SK-N-SH (cell line): ENCODE data around the gene NPY1R. TPM values are rescaled to one million over a fixed set of nuclear protein-coding genes. Genes with fewer than 3 reads are reported as not detected.

Source experiments
- CTCF ChIA-PET: fragments of 300-600, 350-600 bp; formaldehyde crosslinking; extraction: SDS; loops from one replicate; lab custom pipeline; 2021; lab: Yijun Ruan, JAX
- POLR2A ChIA-PET: fragments of 350-600 bp; sonication (Branson Sonifier 250); formaldehyde crosslinking; extraction: SDS; loops from one replicate; lab custom pipeline; 2020; ENCODE audit warnings: antibody characterized with exemption, inconsistent platforms; lab: Yijun Ruan, JAX
- DNase-seq: peaks from one replicate; pipeline ENCODE4 v3.0.0; 2012
- H2AFZ ChIP-seq: fragments of 200-600 bp; sonication (generic); 2 replicates; pipeline ENCODE4 v1.8.1; 2016; ENCODE audit warnings: antibody characterized with exemption, mild to moderate bottlenecking, low read depth
- H3F3A ChIP-seq: fragments of 200-600 bp; sonication (generic); replicated peaks from 2 replicates; pipeline ENCODE3; 2016; ENCODE audit warnings: antibody characterized with exemption, mild to moderate bottlenecking; ENCODE audit not compliant: insufficient read depth
- H3K27ac ChIP-seq, 2 experiments: fragments of 200-500 bp in 1 of 2; fragments of 200-600 bp in 1 of 2; sonication (Bioruptor generic) in 1 of 2; sonication (generic), shearing (Covaris generic) in 1 of 2; 2 replicates each; pipeline versions ENCODE4 v1.5.1 to v1.6.1; 2014 to 2016; ENCODE audit warnings: low read depth in 2 of 2, inconsistent platforms in 1 of 2, low read length in 1 of 2, mild to moderate bottlenecking in 1 of 2, mixed read lengths in 1 of 2
- H3K27me3 ChIP-seq: fragments of 200-600 bp; sonication (generic), shearing (Covaris generic); 2 replicates; pipeline ENCODE4 v1.6.1; 2016; ENCODE audit warnings: mixed run types; ENCODE audit not compliant: insufficient read depth
- H3K36me3 ChIP-seq, 2 experiments: fragments of 200-500 bp in 1 of 2; fragments of 200-600 bp in 1 of 2; sonication (Bioruptor generic) in 1 of 2; sonication (generic) in 1 of 2; replicated peaks in 1 of 2; 2 replicates each; pipeline versions ENCODE3 to v1.5.1; 2014 to 2016; ENCODE audit warnings: low read length in 1 of 2, mild to moderate bottlenecking in 1 of 2; ENCODE audit not compliant: insufficient read depth in 2 of 2, control insufficient read depth in 1 of 2
- H3K4me1 ChIP-seq, 2 experiments: fragments of 200-500 bp in 1 of 2; fragments of 200-600 bp in 1 of 2; sonication (Bioruptor generic) in 1 of 2; sonication (generic), shearing (Covaris generic) in 1 of 2; 2 replicates each; pipeline versions ENCODE4 v1.5.1 to v1.6.1; 2014 to 2016; ENCODE audit warnings: low read depth in 1 of 2, low read length in 1 of 2, mixed run types in 1 of 2; ENCODE audit not compliant: insufficient read depth in 2 of 2, control insufficient read depth in 1 of 2
- H3K4me2 ChIP-seq: fragments of 200-600 bp; sonication (generic), shearing (Covaris generic); 2 replicates; pipeline ENCODE4 v1.6.1; 2017; ENCODE audit warnings: mixed run types
- H3K4me3 ChIP-seq, 2 experiments: fragments of 200-500 bp in 1 of 2; fragments of 200-600 bp in 1 of 2; sonication (Bioruptor generic) in 1 of 2; sonication (generic), shearing (Covaris generic) in 1 of 2; 2 replicates each; pipeline versions ENCODE4 v1.5.1 to v1.8.1; 2014 to 2016; ENCODE audit warnings: low read depth in 2 of 2, inconsistent platforms in 1 of 2, low read length in 1 of 2, mild to moderate bottlenecking in 1 of 2, mixed read lengths in 1 of 2, moderate library complexity in 1 of 2
- H3K79me2 ChIP-seq: fragments of 200-600 bp; sonication (generic); 2 replicates; pipeline ENCODE4 v1.8.1; 2017; ENCODE audit warnings: mild to moderate bottlenecking; ENCODE audit not compliant: insufficient read depth
- H3K9ac ChIP-seq: fragments of 200-600 bp; sonication (generic); 2 replicates; pipeline ENCODE4 v1.6.1; 2017; ENCODE audit warnings: mixed run types
- H3K9me2 ChIP-seq: fragments of 200-600 bp; sonication (generic); 2 replicates; pipeline ENCODE4 v1.6.1; 2017; ENCODE audit warnings: mixed run types
- H3K9me3 ChIP-seq: fragments of 200-600 bp; sonication (generic); 2 replicates; pipeline ENCODE4 v1.6.1; 2017; ENCODE audit warnings: mixed run types, mild to moderate bottlenecking, moderate library complexity
- H4K20me1 ChIP-seq: fragments of 200-600 bp; sonication (generic); 2 replicates; pipeline ENCODE4 v1.6.1; 2017; ENCODE audit warnings: mild to moderate bottlenecking, mixed run types; ENCODE audit not compliant: insufficient read depth
- EP300 ChIP-seq, 2 experiments: IDR thresholded peaks; 2 replicates each; pipeline versions ENCODE4 v1.4.0 to v1.6.1; 2012; ENCODE audit warnings: borderline replicate concordance in 1 of 2, low read depth in 1 of 2, low read length in 1 of 2
- EZH2phosphoT487 ChIP-seq: fragments of 200-600 bp; sonication (generic); IDR thresholded peaks from 2 replicates; pipeline ENCODE4 v1.6.1; 2017; ENCODE audit warnings: low read depth, mixed run types, mild to moderate bottlenecking, antibody characterized with exemption, moderate library complexity, borderline replicate concordance
- FOSL2 ChIP-seq: IDR thresholded peaks from 2 replicates; pipeline ENCODE4 v1.4.0; 2012; ENCODE audit warnings: low read depth, mild to moderate bottlenecking, moderate library complexity, borderline replicate concordance
- FOXJ3 ChIP-seq: sonication (generic); formaldehyde crosslinking; IDR thresholded peaks from 2 replicates; pipeline ENCODE4 v1.5.1; 2020; ENCODE audit warnings: mild to moderate bottlenecking, missing genetic modification reagents
- FOXM1 ChIP-seq: IDR thresholded peaks from 2 replicates; pipeline ENCODE4 v1.4.0; 2012; ENCODE audit warnings: low read depth, mild to moderate bottlenecking
- GABPA ChIP-seq: IDR thresholded peaks from 2 replicates; pipeline ENCODE4 v1.4.0; 2012; ENCODE audit warnings: low read depth, mild to moderate bottlenecking
- MEF2A ChIP-seq: IDR thresholded peaks from 2 replicates; pipeline ENCODE4 v1.4.0; 2012; ENCODE audit warnings: low read depth, borderline replicate concordance
- NRF1 ChIP-seq: IDR thresholded peaks from 2 replicates; pipeline ENCODE4 v1.6.1; 2012; ENCODE audit warnings: low read depth, mild to moderate bottlenecking, low read length
- POLR2AphosphoS5 ChIP-seq: IDR thresholded peaks from 2 replicates; pipeline ENCODE4 v1.6.1; 2012; ENCODE audit warnings: low read depth, low read length
- RCOR1 ChIP-seq: fragments of 150-350 bp; IDR thresholded peaks from 2 replicates; pipeline ENCODE4 v1.6.1; 2017; ENCODE audit warnings: antibody characterized with exemption, low read length
- SMC3 ChIP-seq: IDR thresholded peaks from 2 replicates; pipeline ENCODE4 v1.6.1; 2012; ENCODE audit warnings: low read depth, low read length, improper control_type of control experiment
- TCF12 ChIP-seq: IDR thresholded peaks from 2 replicates; pipeline ENCODE4 v1.4.0; 2012
- YY1 ChIP-seq: IDR thresholded peaks from 2 replicates; pipeline ENCODE4 v1.4.0; 2012; ENCODE audit warnings: low read depth, mild to moderate bottlenecking
- WGBS: methylation state at CpG from one replicate; pipeline ENCODE4 v1.1.6; 2017; ENCODE audit warnings: low lambda C conversion rate; 5-methylcytosine and 5-hydroxymethylcytosine counted together
- polyA plus RNA-seq, 3 experiments: library from polyadenylated mRNA; depleted of rRNA; stranded (reverse); fragments of >200 nt; gene quantifications; 2 replicates each; pipeline ENCODE4 v1.2.3, GENCODE V29; 2012
- TF ChIP-seq, protein P1 (sequence below): fragments of 150-350 bp; IDR thresholded peaks from 2 replicates; pipeline ENCODE4 v1.6.1; 2016; ENCODE audit warnings: mild to moderate bottlenecking, low read depth, low read length
- TF ChIP-seq, protein P2 (sequence below): fragments of 200-600 bp; sonication (generic); IDR thresholded peaks from 2 replicates; pipeline ENCODE4 v1.6.1; 2017; ENCODE audit warnings: antibody characterized with exemption, mild to moderate bottlenecking, moderate library complexity
- TF ChIP-seq, protein P3 (sequence below): IDR thresholded peaks from 2 replicates; pipeline ENCODE4 v1.4.0; 2012; ENCODE audit warnings: low read depth
- TF ChIP-seq, protein P4 (sequence below): fragments of 150-350 bp; IDR thresholded peaks from 2 replicates; pipeline ENCODE4 v1.6.1; 2017; ENCODE audit warnings: antibody characterized with exemption, low read length, low read depth, borderline replicate concordance
- TF ChIP-seq, protein P5 (sequence below): IDR thresholded peaks from 2 replicates; pipeline ENCODE4; 2012

Gene NPY1R
- polyA plus RNA-seq, 1 of the 3 experiments (the other 2 are of a cell fraction), result not detected

DNA sequence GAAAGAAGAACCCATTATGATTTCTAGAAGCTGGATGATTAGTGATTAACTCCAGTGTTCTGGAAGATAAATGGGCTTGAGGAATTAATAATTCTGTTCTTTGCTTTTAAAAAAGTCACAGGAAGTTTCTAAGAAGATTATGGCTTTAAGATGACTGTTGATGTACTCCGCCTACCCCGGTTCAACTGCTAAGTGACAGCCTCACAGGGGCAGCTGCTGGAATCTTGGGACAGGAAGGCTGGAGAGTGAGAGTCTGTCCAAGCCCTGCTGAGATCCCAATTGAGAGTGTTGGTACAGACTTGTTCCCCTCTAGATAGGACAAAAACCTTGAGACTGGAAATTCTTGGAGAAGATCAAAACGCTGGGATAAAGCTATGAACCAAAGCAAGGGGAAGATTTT lies 37.3 kb downstream of the NPY1R start (continued):
- TF ChIP-seq, protein P1, sequence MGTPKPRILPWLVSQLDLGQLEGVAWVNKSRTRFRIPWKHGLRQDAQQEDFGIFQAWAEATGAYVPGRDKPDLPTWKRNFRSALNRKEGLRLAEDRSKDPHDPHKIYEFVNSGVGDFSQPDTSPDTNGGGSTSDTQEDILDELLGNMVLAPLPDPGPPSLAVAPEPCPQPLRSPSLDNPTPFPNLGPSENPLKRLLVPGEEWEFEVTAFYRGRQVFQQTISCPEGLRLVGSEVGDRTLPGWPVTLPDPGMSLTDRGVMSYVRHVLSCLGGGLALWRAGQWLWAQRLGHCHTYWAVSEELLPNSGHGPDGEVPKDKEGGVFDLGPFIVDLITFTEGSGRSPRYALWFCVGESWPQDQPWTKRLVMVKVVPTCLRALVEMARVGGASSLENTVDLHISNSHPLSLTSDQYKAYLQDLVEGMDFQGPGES, result no peak
- TF ChIP-seq GABPA (no peak), EP300 (IDR thresholded peaks at IDR 0.05; ENCODE audit: borderline replicate concordance in 1 of 2, low read depth in 1 of 2, low read length in 1 of 2) (no peak), POLR2AphosphoS5 (no peak), MEF2A (no peak), NRF1 (no peak), SMC3 (no peak), EZH2phosphoT487 (no peak)
- TF ChIP-seq, protein P2, sequence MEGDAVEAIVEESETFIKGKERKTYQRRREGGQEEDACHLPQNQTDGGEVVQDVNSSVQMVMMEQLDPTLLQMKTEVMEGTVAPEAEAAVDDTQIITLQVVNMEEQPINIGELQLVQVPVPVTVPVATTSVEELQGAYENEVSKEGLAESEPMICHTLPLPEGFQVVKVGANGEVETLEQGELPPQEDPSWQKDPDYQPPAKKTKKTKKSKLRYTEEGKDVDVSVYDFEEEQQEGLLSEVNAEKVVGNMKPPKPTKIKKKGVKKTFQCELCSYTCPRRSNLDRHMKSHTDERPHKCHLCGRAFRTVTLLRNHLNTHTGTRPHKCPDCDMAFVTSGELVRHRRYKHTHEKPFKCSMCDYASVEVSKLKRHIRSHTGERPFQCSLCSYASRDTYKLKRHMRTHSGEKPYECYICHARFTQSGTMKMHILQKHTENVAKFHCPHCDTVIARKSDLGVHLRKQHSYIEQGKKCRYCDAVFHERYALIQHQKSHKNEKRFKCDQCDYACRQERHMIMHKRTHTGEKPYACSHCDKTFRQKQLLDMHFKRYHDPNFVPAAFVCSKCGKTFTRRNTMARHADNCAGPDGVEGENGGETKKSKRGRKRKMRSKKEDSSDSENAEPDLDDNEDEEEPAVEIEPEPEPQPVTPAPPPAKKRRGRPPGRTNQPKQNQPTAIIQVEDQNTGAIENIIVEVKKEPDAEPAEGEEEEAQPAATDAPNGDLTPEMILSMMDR, result no peak

DNA sequence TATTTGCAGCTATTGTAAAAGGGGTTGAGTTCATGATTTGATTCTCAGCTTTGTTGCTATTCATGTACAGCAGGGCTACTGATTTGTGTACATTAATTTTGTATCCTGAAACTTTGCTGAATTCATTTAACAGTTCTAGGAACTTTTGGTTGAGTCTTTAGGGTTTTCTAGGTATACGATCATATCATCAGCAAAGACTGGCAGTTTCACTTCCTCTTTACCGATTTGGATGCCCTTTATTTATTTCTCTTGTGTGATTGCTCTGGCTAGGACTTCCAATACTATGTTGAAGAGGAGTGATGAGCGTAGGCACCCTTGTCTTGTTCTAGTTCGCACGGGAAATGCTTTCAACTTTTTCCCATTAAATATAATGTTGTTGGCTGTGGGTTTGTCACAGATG lies 48.1 kb downstream of the NPY1R start:
- Histone ChIP-seq H3K4me2 (no peak overlapping the region), H3K4me3 (no peak overlapping the region), H3F3A (no peaks in the 10 kb centered on the region), H3K79me2 (no peaks in the 10 kb centered on the region), H3K4me1 (no peaks in the 10 kb centered on the region), H3K27me3 (no peaks in the 10 kb centered on the region), H3K9me2 (no peaks in the 10 kb centered on the region), H3K9ac (no peak overlapping the region), H2AFZ (no peak overlapping the region), H3K36me3 (no peaks in the 10 kb centered on the region), H3K27ac (no peak overlapping the region), H3K9me3 (no peaks in the 10 kb centered on the region), H4K20me1 (no peaks in the 10 kb centered on the region)
- WGBS, result 7% methylated on average over 5 of the region's 5 CpGs
- ChIA-PET POLR2A (no interaction called here), CTCF (no interaction called here)
- no peak for TF ChIP-seq EP300 (IDR thresholded peaks at IDR 0.05; ENCODE audit: borderline replicate concordance in 1 of 2, low read depth in 1 of 2, low read length in 1 of 2)
- no peak for TF ChIP-seq FOXJ3 (CRISPR knock-in tag)
- no peak for DNase-seq

DNA sequence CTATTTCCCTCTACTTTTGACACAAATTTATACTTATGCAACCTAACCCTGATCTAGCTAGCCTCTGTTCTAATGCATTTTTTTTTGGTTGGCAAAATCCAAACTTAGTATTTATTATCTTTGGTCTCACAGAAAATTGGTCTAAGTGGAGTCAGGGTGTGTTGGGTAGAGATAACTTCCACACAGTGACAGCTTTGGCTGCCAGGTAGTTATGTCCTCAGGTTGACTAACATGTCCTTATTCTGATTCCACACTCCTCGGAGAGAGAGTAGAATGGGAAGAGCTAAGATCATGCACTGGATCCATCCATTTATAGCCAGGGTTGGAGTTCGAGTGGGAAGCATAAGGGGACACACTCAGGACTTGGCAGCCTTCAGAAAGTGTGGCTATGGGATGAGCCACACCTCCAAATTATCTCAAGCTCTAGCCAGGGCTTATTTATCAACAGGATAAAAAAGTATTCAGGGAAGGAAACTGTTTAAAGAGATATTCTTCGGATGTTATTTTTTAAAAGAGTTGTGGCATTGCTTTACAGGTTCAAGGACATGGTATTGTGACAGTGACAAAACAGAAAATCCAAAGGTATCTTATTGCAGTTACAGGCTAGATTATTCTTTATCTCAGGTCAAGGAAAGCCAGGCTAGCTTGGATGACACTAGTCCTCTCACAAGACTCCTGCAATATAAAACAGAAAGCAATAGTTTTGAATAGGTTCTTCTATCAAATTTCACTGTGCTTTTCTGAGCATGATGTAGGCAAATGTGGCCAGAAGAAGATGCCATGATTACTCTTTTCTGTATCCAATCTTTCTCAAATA lies 51.5 kb downstream of the NPY1R start:
- Histone ChIP-seq H3K79me2 (no peaks in the 10 kb centered on the region), H3K27me3 (no peaks in the 10 kb centered on the region), H3K4me3 (no peak overlapping the region), H3K27ac (no peak overlapping the region), H3K9me3 (no peaks in the 10 kb centered on the region), H3K36me3 (no peaks in the 10 kb centered on the region), H2AFZ (no peak overlapping the region), H3K4me1 (no peaks in the 10 kb centered on the region), H3K9ac (no peak overlapping the region), H3K9me2 (no peaks in the 10 kb centered on the region), H4K20me1 (no peaks in the 10 kb centered on the region), H3F3A (no peaks in the 10 kb centered on the region), H3K4me2 (no peak overlapping the region)
- CTCF ChIA-PET, result no interaction called here
- 0% methylated on average over 2 of the region's 3 CpGs for WGBS
- no peak for DNase-seq
- no peak for TF ChIP-seq FOSL2
- TF ChIP-seq FOXM1, result no peak
- TF ChIP-seq, protein P3, sequence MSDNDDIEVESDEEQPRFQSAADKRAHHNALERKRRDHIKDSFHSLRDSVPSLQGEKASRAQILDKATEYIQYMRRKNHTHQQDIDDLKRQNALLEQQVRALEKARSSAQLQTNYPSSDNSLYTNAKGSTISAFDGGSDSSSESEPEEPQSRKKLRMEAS, result no peak
- TF ChIP-seq, protein P4, sequence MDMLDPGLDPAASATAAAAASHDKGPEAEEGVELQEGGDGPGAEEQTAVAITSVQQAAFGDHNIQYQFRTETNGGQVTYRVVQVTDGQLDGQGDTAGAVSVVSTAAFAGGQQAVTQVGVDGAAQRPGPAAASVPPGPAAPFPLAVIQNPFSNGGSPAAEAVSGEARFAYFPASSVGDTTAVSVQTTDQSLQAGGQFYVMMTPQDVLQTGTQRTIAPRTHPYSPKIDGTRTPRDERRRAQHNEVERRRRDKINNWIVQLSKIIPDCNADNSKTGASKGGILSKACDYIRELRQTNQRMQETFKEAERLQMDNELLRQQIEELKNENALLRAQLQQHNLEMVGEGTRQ, result no peak
- no peak for TF ChIP-seq RCOR1
- no peak for TF ChIP-seq TCF12
- TF ChIP-seq, protein P5, sequence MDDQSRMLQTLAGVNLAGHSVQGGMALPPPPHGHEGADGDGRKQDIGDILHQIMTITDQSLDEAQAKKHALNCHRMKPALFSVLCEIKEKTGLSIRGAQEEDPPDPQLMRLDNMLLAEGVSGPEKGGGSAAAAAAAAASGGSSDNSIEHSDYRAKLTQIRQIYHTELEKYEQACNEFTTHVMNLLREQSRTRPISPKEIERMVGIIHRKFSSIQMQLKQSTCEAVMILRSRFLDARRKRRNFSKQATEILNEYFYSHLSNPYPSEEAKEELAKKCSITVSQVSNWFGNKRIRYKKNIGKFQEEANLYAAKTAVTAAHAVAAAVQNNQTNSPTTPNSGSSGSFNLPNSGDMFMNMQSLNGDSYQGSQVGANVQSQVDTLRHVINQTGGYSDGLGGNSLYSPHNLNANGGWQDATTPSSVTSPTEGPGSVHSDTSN, result no peak
- TF ChIP-seq YY1, result no peak
- POLR2A ChIA-PET, result no interaction called here
